GM18858 (cell line): Measurements from ENCODE around the gene FLNB.
"Not testable (repeated sequence)": the region's sequence is repeated elsewhere in the genome, so short reads cannot be mapped to it uniquely, and the experiment has no call there.

Experiments
- ATAC-seq: cut with Tn5 transposase; IDR thresholded peaks from one replicate; pipeline ENCODE4 v1.9.1; 2021; ENCODE audit not compliant: unreplicated experiment

The FLNB gene

GRCh38 chr3:58051196-58051595 is 43.0 kb downstream of the FLNB start:
- ATAC-seq, result no peak

- not testable (repeated sequence) for ATAC-seq
Observed at GRCh38 chr3:58051658-58052261, 43.5 kb downstream of the FLNB start.

- peak; percentile 47 for ATAC-seq
Observed at GRCh38 chr3:58052373-58053273, 44.4 kb downstream of the FLNB start.

- no peak for ATAC-seq
Observed at GRCh38 chr3:58054652-58055051, 46.4 kb downstream of the FLNB start.

DNA sequence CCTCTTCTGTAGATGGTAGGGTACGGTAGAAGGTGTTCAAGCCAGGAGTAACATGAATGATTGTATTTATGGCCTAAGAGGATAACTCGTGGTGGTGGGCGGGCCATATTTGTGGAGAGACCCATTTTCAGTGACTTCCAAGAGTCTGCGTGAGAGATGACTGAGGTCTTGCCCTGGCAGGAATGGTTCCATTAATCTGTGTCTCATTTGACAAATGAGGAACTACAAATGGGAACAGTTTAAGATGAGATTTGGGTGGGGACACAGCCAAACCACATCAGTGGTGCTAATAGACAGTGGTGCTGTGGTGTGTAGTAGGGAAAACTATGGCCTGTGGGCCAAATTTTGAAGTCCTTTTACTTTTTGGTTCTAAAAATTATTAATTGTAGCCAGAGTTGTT is 47.1 kb downstream of the FLNB start:
- ATAC-seq, result no peak

DNA sequence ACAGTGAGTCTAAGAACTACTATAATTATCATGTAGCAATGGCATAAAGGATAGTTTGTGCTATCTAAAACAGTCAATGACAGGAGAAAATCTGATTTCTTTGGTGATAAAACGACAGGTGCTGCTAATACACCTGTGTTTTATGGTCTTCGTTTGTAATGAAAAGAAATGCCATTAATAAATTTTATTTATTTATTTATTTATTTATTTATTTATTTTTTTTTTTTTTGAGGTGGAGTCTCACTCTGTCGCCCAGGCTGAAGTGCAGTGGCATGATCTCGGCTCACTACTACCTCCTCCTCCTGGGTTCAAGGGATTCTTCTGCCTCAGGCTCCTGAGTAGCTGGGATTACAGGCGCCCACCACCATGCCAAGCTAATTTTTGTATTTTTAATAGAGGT is 47.7 kb downstream of the FLNB start:
- ATAC-seq, result not testable (repeated sequence)

- no peak for ATAC-seq
Observed at GRCh38 chr3:58058361-58059263, 50.4 kb downstream of the FLNB start.

DNA sequence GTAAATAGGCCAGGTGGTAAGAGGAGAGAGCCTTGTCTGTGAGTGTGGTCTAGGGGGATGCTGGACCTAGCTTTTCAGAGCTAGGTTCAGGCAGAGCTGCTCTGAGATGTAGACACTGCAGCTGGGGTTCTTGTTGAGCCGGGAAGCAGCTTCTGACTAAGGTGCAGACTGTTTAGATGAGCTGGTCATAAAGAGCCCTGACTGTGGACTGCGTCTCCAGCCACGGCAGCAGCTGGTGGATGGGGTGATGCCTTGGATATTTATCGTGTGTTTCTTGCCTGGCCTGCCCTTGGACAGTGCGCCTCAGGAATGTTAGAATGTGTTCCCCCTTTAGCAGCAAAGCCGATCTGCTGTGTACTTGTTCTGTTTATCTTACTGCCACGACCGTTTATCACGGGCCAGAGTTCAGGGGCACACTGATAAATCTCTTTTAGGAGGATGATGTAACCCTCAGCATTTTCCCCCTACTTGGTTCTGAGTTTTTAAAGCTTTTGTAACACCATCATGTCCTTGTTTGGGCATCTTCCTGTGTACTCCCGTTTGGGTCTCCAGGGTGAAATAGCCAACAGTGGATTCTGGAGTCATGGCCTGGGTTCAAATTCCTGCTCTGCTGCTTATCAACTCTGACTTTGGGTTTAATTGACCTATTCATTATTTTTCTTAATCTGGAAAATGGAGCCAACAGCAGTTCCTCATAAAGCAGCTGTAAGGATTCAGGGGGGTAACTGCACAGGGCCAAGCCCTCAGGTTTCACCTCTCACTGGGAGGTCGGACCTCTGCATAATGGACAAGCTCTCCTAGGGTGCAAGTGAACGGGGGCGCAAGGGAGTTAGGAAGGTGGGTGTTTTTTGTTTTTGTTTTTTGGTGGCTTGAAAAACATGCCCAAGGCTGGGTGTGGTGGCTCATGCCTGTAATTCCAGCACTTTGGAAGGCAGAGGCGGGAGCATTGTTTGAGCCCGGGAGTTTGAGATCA is 51.4 kb downstream of the FLNB start:
- no peak for ATAC-seq

DNA sequence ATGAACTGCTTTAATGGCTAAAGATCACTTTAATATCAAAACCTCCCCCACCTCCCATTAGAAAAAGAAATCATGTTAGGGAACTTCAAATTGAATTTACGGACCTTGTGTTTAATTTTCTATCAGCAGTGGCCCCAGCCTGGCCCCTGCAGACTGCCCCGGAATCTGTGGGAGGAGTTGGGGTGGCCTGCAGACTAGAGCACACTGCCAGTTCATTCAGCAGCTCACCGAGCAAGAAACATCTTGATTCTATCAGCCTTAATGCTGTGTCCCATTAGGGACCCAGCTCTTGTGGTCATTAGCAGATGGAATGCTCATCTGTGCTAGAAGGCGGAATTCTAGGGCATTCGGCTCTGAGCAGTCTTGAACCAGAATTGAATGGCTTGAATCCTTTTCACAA is 54.2 kb downstream of the FLNB start:
- ATAC-seq, result no peak

DNA sequence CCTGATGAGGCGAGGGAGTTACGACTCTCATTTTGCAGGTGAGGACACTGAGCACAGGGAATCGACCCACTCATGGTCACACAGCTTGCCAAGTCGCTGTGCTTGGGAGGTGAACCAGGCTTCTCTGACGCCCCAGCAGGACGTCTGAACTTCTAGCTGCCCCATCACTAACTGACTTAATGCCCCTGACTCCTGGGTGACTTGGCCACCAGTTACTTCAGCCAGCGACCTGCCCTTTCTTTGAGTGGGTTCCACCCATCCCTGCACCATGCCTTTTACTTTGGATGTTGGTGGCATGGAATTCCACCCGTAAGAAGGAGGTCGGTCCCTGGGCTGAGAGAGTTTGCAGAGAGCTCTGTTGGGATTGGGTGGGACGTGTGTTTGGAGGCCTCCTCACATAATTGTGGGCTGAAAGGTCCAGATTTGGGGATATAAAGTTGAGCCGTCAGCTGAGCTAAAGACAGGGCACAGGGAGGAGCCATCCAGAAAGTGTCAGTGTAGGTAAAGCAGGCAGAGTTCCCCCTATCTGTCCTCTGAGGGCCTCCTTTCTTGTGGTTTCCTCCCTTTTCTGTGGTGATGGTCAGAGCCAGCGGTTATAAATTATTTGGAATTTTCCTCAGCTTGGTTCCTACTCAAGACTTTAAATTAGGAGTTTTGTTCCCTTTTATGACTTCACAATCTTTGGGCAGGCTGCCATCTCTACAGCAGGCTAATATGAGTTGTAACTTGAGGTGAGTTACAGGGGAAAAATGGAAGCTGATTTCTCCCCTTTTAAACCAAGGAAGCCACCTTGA is 55.0 kb downstream of the FLNB start:
- ATAC-seq, result no peak

- ATAC-seq, result no peak
Observed at GRCh38 chr3:58064923-58065638, 56.9 kb downstream of the FLNB start.

GRCh38 chr3:58065700-58066167 is 57.5 kb downstream of the FLNB start:
- no peak for ATAC-seq

GRCh38 chr3:58066842-58067241 is 58.6 kb downstream of the FLNB start:
- ATAC-seq, result no peak

- ATAC-seq, result no peak
Observed at GRCh38 chr3:58068122-58068809, 60.0 kb downstream of the FLNB start.

DNA sequence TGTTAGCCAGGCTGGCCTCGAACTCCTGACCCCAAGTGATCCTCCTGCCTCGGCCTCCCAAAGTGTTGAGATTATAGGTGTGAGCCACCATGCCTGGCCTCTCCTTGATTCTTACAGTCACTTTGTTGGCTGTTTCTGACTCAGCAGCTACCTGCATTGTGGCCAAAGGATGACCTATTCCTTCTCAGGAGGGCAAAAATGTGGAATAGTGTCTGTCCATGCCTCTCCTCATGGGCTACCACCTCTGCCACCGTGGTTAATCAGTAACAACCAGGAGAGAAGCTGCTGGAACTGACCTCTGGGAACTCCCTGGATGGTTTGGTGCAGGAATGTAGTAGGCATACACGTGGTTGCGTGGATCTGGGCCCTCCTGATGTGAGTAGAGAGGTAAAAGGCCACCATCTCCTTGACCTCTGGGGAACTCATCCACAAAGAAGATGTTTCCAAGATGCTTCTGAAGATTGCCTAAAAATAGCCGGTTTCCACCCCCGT is 63.3 kb downstream of the FLNB start:
- ATAC-seq, result no peak

- no peak for ATAC-seq
Observed at GRCh38 chr3:58072052-58072762, 64.0 kb downstream of the FLNB start.

GRCh38 chr3:58072763-58073130 is 64.5 kb downstream of the FLNB start:
- ATAC-seq, result no peak
